Measurements from ENCODE around the gene CDHR1. TPM values are rescaled to one million over a fixed set of nuclear protein-coding genes. Genes with fewer than 3 reads are reported as not detected.

Gene CDHR1
- polyA plus RNA-seq, 1 of the 3 experiments (the other 2 are of a cell fraction) = 0.02 TPM

DNA sequence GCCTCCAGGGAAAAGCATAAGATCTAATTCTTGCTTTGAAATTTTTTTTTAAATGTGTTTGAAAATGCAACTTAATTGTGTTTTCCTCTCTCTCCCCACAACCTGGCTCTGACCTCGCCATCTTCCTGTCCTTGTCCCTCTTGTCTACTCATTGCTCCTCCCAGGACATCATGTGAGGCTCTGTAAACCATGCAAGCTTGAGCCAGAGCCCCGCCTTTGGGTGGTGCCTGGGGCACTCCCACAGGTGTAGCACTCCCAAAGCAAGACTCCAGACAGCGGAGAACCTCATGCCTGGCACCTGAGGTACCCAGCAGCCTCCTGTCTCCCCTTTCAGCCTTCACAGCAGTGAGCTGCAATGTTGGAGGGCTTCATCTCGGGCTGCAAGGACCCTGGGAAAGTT is 9.8 kb upstream of the CDHR1 start (continued):
- TF ChIP-seq, protein P1, sequence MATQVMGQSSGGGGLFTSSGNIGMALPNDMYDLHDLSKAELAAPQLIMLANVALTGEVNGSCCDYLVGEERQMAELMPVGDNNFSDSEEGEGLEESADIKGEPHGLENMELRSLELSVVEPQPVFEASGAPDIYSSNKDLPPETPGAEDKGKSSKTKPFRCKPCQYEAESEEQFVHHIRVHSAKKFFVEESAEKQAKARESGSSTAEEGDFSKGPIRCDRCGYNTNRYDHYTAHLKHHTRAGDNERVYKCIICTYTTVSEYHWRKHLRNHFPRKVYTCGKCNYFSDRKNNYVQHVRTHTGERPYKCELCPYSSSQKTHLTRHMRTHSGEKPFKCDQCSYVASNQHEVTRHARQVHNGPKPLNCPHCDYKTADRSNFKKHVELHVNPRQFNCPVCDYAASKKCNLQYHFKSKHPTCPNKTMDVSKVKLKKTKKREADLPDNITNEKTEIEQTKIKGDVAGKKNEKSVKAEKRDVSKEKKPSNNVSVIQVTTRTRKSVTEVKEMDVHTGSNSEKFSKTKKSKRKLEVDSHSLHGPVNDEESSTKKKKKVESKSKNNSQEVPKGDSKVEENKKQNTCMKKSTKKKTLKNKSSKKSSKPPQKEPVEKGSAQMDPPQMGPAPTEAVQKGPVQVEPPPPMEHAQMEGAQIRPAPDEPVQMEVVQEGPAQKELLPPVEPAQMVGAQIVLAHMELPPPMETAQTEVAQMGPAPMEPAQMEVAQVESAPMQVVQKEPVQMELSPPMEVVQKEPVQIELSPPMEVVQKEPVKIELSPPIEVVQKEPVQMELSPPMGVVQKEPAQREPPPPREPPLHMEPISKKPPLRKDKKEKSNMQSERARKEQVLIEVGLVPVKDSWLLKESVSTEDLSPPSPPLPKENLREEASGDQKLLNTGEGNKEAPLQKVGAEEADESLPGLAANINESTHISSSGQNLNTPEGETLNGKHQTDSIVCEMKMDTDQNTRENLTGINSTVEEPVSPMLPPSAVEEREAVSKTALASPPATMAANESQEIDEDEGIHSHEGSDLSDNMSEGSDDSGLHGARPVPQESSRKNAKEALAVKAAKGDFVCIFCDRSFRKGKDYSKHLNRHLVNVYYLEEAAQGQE (IDR thresholded peaks at IDR 0.05; ENCODE audit: low read depth, low read length) = no peak
- TF ChIP-seq TCF12 (IDR thresholded peaks at IDR 0.05) (no peak), EP300 (IDR thresholded peaks at IDR 0.05; ENCODE audit: borderline replicate concordance in 1 of 2, low read depth in 1 of 2, low read length in 1 of 2) (no peak), TAF1 (IDR thresholded peaks at IDR 0.05; ENCODE audit: borderline replicate concordance, low read depth, low read length) (no peak), NFIC (IDR thresholded peaks at IDR 0.05; ENCODE audit: borderline replicate concordance) (no peak), SMC3 (IDR thresholded peaks at IDR 0.05; ENCODE audit: low read depth, low read length) (no peak), YY1 (IDR thresholded peaks at IDR 0.05; ENCODE audit: low read depth) (no peak)
- TF ChIP-seq, protein P2, sequence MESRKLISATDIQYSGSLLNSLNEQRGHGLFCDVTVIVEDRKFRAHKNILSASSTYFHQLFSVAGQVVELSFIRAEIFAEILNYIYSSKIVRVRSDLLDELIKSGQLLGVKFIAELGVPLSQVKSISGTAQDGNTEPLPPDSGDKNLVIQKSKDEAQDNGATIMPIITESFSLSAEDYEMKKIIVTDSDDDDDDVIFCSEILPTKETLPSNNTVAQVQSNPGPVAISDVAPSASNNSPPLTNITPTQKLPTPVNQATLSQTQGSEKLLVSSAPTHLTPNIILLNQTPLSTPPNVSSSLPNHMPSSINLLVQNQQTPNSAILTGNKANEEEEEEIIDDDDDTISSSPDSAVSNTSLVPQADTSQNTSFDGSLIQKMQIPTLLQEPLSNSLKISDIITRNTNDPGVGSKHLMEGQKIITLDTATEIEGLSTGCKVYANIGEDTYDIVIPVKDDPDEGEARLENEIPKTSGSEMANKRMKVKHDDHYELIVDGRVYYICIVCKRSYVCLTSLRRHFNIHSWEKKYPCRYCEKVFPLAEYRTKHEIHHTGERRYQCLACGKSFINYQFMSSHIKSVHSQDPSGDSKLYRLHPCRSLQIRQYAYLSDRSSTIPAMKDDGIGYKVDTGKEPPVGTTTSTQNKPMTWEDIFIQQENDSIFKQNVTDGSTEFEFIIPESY (IDR thresholded peaks at IDR 0.05; ENCODE audit: borderline replicate concordance, low read depth) = no peak

DNA sequence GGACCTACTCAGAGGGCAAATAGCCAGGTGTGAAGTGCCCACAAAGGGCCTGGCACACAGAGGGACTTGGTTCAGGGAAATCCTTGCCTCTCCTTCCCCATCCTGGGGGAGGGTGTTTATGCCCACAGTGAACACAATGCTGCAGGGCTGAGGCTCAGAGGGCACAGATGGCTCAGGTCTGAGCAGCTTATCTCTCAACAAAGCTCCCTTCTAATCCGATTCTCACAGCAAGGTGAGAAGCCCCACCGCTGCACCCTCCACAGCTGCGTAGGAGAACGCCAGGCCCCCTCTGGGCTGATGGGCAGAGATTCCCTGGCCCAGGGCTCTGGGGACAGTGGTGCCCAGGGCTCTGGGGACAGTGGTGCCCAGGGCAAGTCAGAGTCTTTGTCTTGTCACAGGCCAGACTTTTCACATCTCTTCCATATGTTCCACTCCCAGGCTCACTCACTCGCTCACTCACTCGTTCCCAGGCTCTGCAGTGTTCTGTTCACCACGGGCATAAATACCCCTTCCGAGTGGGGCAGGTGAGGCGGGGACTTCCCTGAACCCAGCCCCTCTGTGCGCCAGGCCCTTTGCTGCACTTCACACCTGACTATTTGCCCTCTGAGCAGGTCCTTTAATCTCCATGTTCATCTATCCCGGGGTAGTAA is 8.7 kb upstream of the CDHR1 start:
- WGBS (ENCODE audit: low lambda C conversion rate) = 28% methylated on average over 11 of the region's 11 CpGs

More for the DNA sequence above, 8.7 kb upstream of the CDHR1 start:
- no peak overlapping the region for H3K27ac ChIP-seq (ENCODE audit: low read depth in 2 of 2, low read length in 1 of 2)
- TF ChIP-seq RCOR1 (IDR thresholded peaks at IDR 0.05; ENCODE audit: low read length) = no peak
- no peak for TF ChIP-seq EZH2phosphoT487 (IDR thresholded peaks at IDR 0.05; ENCODE audit: borderline replicate concordance, low read depth)
- TF ChIP-seq RXRA (IDR thresholded peaks at IDR 0.05; ENCODE audit: borderline replicate concordance, low read depth) = no peak
- no peak for TF ChIP-seq ELF1 (IDR thresholded peaks at IDR 0.05)
- TF ChIP-seq, protein P3, sequence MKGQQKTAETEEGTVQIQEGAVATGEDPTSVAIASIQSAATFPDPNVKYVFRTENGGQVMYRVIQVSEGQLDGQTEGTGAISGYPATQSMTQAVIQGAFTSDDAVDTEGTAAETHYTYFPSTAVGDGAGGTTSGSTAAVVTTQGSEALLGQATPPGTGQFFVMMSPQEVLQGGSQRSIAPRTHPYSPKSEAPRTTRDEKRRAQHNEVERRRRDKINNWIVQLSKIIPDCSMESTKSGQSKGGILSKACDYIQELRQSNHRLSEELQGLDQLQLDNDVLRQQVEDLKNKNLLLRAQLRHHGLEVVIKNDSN (IDR thresholded peaks at IDR 0.05; ENCODE audit: borderline replicate concordance, low read depth) = no peak
- H3K4me1 ChIP-seq (ENCODE audit: control insufficient read depth in 1 of 2, insufficient read depth in 2 of 2, low read depth in 1 of 2, low read length in 1 of 2) = peaks cover 0 to 3% of the 10 kb centered on the region in 2 experiments; a peak in 1 of 4 replicates
- H3K27me3 ChIP-seq (ENCODE audit: insufficient read depth) = no peaks in the 10 kb centered on the region
- H3K36me3 ChIP-seq (replicated peaks in 1 of 2; ENCODE audit: control insufficient read depth in 1 of 2, insufficient read depth in 2 of 2, low read length in 1 of 2) = no peaks in the 10 kb centered on the region
- H3K4me2 ChIP-seq = no peak overlapping the region
- H3K4me3 ChIP-seq (ENCODE audit: low read depth in 2 of 2, low read length in 1 of 2) = no peak overlapping the region
- CTCF ChIA-PET = interaction anchor here (1.4 to 1.5 kb wide), 2 partner anchors 20 to 38 kb away, joined by 3 read pairs; no protein-coding TSS in a partner anchor
- no peaks in the 10 kb centered on the region for H3K79me2 ChIP-seq (ENCODE audit: insufficient read depth)
- no peaks in the 10 kb centered on the region for H3K9me2 ChIP-seq
- H4K20me1 ChIP-seq (ENCODE audit: insufficient read depth) = no peaks in the 10 kb centered on the region
- H3K9me3 ChIP-seq = no peaks in the 10 kb centered on the region
- no peak overlapping the region for H3K9ac ChIP-seq
- DNase-seq = no peak
- POLR2A ChIA-PET = interaction anchor here (0.8 kb wide), 1 partner anchor 9 kb away, joined by 3 read pairs; no protein-coding TSS in a partner anchor
- no peaks in the 10 kb centered on the region for H3F3A ChIP-seq (replicated peaks; ENCODE audit: insufficient read depth)
- no peak overlapping the region for H2AFZ ChIP-seq (ENCODE audit: low read depth)

Data from SK-N-SH (cell line).